A549 (cell line): ENCODE measurements around the gene SPECC1. TPM values are rescaled to one million over a fixed set of nuclear protein-coding genes. Genes with fewer than 3 reads are reported as not detected.
A peak's percentile ranks its signal among the peaks of the same experiment; 100 is the strongest.

Source experiments
- ATAC-seq, 2 experiments: fragments of 200-7000 bp in 1 of 2; fragments of >200 bp in 1 of 2; cut with Nextera tagmentation in 1 of 2; cut with Tn5 transposase in 1 of 2; 3 replicates each; pipeline versions ENCODE4 v1.8.0 to v1.9.1; 2018 to 2020; ENCODE audit warnings: mild to moderate bottlenecking in 1 of 2, moderate library complexity in 1 of 2
- CTCF ChIA-PET: fragments of 300-600 bp; sonication (Branson Sonifier 250); formaldehyde crosslinking; extraction: SDS; loops from one replicate; lab custom pipeline; 2021; ENCODE audit warnings: antibody characterized with exemption, inconsistent platforms; lab: Yijun Ruan, JAX
- POLR2A ChIA-PET: fragments of 350-600 bp; formaldehyde crosslinking; extraction: SDS; loops from one replicate; lab custom pipeline; 2021; ENCODE audit warnings: antibody characterized with exemption, inconsistent platforms; lab: Yijun Ruan, JAX
- DNase-seq, 2 experiments: peaks; one replicate each; pipeline versions ENCODE4 v3.0.0 to v3.0.0-alpha.2; 2011 to 2016; ENCODE audit warnings: low read depth in 1 of 2, low spot score in 1 of 2
- FAIRE-seq: peaks from 2 replicates; lab custom pipeline; 2011; peaks lifted over from hg19 to GRCh38; lab: Jason Lieb, UNC
- H3K27ac ChIP-seq, 2 experiments: fragments of >200 bp; sonication (Bioruptor Twin); formaldehyde crosslinking; 3 replicates each; pipeline ENCODE4 v1.5.1; 2016 to 2017
- H3K4me1 ChIP-seq: fragments of >200 bp; sonication (Bioruptor Twin); formaldehyde crosslinking; 3 replicates; pipeline ENCODE4 v1.6.1; 2016
- H3K4me2 ChIP-seq: fragments of >200 bp; sonication (Bioruptor Twin); formaldehyde crosslinking; 3 replicates; pipeline ENCODE4 v1.6.1; 2016
- H3K4me3 ChIP-seq: fragments of >200 bp; sonication (Bioruptor Twin); formaldehyde crosslinking; 3 replicates; pipeline ENCODE4 v1.5.1; 2016
- H3K9me3 ChIP-seq: fragments of >200 bp; sonication (Bioruptor Twin); formaldehyde crosslinking; 3 replicates; pipeline ENCODE4 v1.6.1; 2016
- ATOH8 ChIP-seq: fragments of 250-450 bp; sonication (Bioruptor Pico); IDR thresholded peaks from 2 replicates; pipeline ENCODE4 v1.5.0; 2020; ENCODE audit warnings: low read depth, mild to moderate bottlenecking, moderate library complexity
- BHLHE40 ChIP-seq: IDR thresholded peaks from 2 replicates; pipeline ENCODE4 v1.6.1; 2012; ENCODE audit warnings: low read depth, low read length, inconsistent platforms
- CBX2 ChIP-seq: fragments of 200-600 bp; sonication (generic); IDR thresholded peaks from 2 replicates; pipeline ENCODE4 v1.6.1; 2016; ENCODE audit warnings: low read depth, mild to moderate bottlenecking, borderline replicate concordance
- CEBPB ChIP-seq, 2 experiments: fragments of >200 bp in 1 of 2; sonication (Bioruptor Twin) in 1 of 2; formaldehyde crosslinking in 1 of 2; IDR thresholded peaks; 2 replicates each; pipeline ENCODE4 v1.6.1; 2012 to 2016
- CHD4 ChIP-seq: fragments of 200-600 bp; sonication (generic); IDR thresholded peaks from 2 replicates; pipeline ENCODE4 v1.6.1; 2016; ENCODE audit warnings: antibody characterized with exemption, mild to moderate bottlenecking, borderline replicate concordance
- E2F6 ChIP-seq: IDR thresholded peaks from 2 replicates; pipeline ENCODE4 v1.6.1; 2012; ENCODE audit warnings: low read depth, borderline replicate concordance
- EHMT2 ChIP-seq: fragments of 200-600 bp; sonication (generic); IDR thresholded peaks from 2 replicates; pipeline ENCODE4 v1.6.1; 2016; ENCODE audit warnings: antibody characterized with exemption, low read depth, mild to moderate bottlenecking, moderate library complexity
- ELK1 ChIP-seq: fragments of 150-350 bp; IDR thresholded peaks from 2 replicates; pipeline ENCODE4 v1.6.1; 2014; ENCODE audit warnings: low read depth, mild to moderate bottlenecking, low read length
- FOXS1 ChIP-seq: fragments of 250-450 bp; sonication (Bioruptor Pico); IDR thresholded peaks from 2 replicates; pipeline ENCODE4 v1.5.0; 2020; ENCODE audit warnings: mild to moderate bottlenecking, moderate library complexity
- HDAC2 ChIP-seq: fragments of 200-600 bp; sonication (generic); IDR thresholded peaks from 2 replicates; pipeline ENCODE4 v1.6.1; 2016
- HOXA7 ChIP-seq: fragments of 250-450 bp; sonication (Bioruptor Pico); IDR thresholded peaks from 2 replicates; pipeline ENCODE4 v1.5.0; 2020; ENCODE audit warnings: mild to moderate bottlenecking, moderate library complexity
- JUN ChIP-seq, 2 experiments: fragments of >200 bp; sonication (Bioruptor Twin); formaldehyde crosslinking; IDR thresholded peaks; 2 replicates in 1 of 2; 3 replicates in 1 of 2; pipeline ENCODE4 v1.6.1; 2016 to 2017
- MAX ChIP-seq: IDR thresholded peaks from 2 replicates; pipeline ENCODE4 v1.6.1; 2012
- MYC ChIP-seq: IDR thresholded peaks from 2 replicates; pipeline ENCODE4 v1.6.1; 2012; ENCODE audit warnings: mild to moderate bottlenecking, inconsistent platforms, low read length, improper control_type of control experiment, borderline replicate concordance
- NPAS2 ChIP-seq: fragments of 250-450 bp; sonication (Bioruptor Pico); IDR thresholded peaks from 2 replicates; pipeline ENCODE4 v1.8.0; 2022; ENCODE audit warnings: mild to moderate bottlenecking, moderate library complexity, borderline replicate concordance
- PHF8 ChIP-seq: fragments of 200-600 bp; sonication (generic); IDR thresholded peaks from 2 replicates; pipeline ENCODE4 v1.6.1; 2016; ENCODE audit warnings: low read depth, mild to moderate bottlenecking, antibody characterized with exemption, moderate library complexity, borderline replicate concordance
- RAD21 ChIP-seq, 2 experiments: fragments of >200 bp in 1 of 2; sonication (Bioruptor Twin) in 1 of 2; formaldehyde crosslinking in 1 of 2; IDR thresholded peaks in 1 of 2; conservative IDR thresholded peaks in 1 of 2; 2 replicates in 1 of 2; 3 replicates in 1 of 2; pipeline ENCODE4 v1.6.1; 2012 to 2018; ENCODE audit warnings: inconsistent platforms in 1 of 2
- REST ChIP-seq: fragments of 200-600 bp; sonication (generic); IDR thresholded peaks from 2 replicates; pipeline ENCODE4 v1.6.1; 2016; ENCODE audit warnings: antibody characterized with exemption, mild to moderate bottlenecking, moderate library complexity
- RFX5 ChIP-seq: fragments of 450-650 bp; IDR thresholded peaks from 2 replicates; pipeline ENCODE4 v1.7.1; 2014; ENCODE audit warnings: antibody characterized with exemption, mild to moderate bottlenecking, moderate library complexity
- TFCP2L1 ChIP-seq: fragments of 250-450 bp; sonication (Bioruptor Pico); IDR thresholded peaks from 2 replicates; pipeline ENCODE4 v1.5.0; 2021; ENCODE audit warnings: mild to moderate bottlenecking
- TP53 ChIP-seq: fragments of 250-450 bp; sonication (Bioruptor Pico); IDR thresholded peaks from 2 replicates; pipeline ENCODE4 v1.5.0; 2021; ENCODE audit warnings: mild to moderate bottlenecking, moderate library complexity
- ZC3H11A ChIP-seq: fragments of 450-650 bp; IDR thresholded peaks from 2 replicates; pipeline ENCODE4 v1.6.1; 2014; ENCODE audit warnings: antibody characterized with exemption, mild to moderate bottlenecking
- WGBS: methylation state at CpG from one replicate; pipeline ENCODE4 v1.1.6; 2017; ENCODE audit errors: missing lambda C conversion rate; 5-methylcytosine and 5-hydroxymethylcytosine counted together
- polyA plus RNA-seq, 4 experiments: library from polyadenylated mRNA; depleted of rRNA in 3 of 4; stranded (reverse); fragments of >200 nt; fragmentation: RNase III in 1 of 4; extraction: RNeasy Plus Mini Kit Qiagen cat#74134 plus additional on column Dnase treatment in 1 of 4; gene quantifications; 2 replicates in 3 of 4; 3 replicates in 1 of 4; pipeline ENCODE4 v1.2.3, GENCODE V29; 2011 to 2017

Gene SPECC1
- polyA plus RNA-seq, 2 of the 4 experiments (the other 2 are of a cell fraction) = 45.1 to 66.2 TPM

- TF ChIP-seq REST (no peak), E2F6 (no peak), RAD21 (conservative IDR thresholded peaks at IDR 0.05 in 1 of 2, IDR thresholded peaks at IDR 0.05 in 1 of 2) (peak; percentile 98), CHD4 (no peak)
Measured at GRCh38 chr17:19992803-19993713, 16.1 kb upstream of the SPECC1 start (continued).

- no peak for DNase-seq
- 68% methylated on average over 1 of the region's 1 CpG for WGBS
- POLR2A ChIA-PET = interaction anchor here (1.0 kb wide), 1 partner anchor 19 kb away, joined by 3 read pairs; the partner anchor contains the start of gene AKAP10
Measured at GRCh38 chr17:19996086-19996485, 13.1 kb upstream of the SPECC1 start.

GRCh38 chr17:19996502-19996901, 12.7 kb upstream of the SPECC1 start:
- WGBS = 81% methylated on average over 5 of the region's 5 CpGs
- ChIA-PET CTCF (interaction anchor here (0.9 to 10.8 kb wide), 8 partner anchors 12 to 230 kb away, joined by 3 to 240 read pairs (median 10); partner anchors contain the start of gene SPECC1), POLR2A (interaction anchor here (1.0 kb wide), 1 partner anchor 19 kb away, joined by 3 read pairs; the partner anchor contains the start of gene AKAP10)
- FAIRE-seq (no peak), ATAC-seq (no peak), DNase-seq (no peak)
- H3K9me3 ChIP-seq = no peaks in the 10 kb centered on the region
- peaks cover 11% of the 10 kb centered on the region for H3K4me1 ChIP-seq
- H3K27ac ChIP-seq = no peak overlapping the region
- H3K4me2 ChIP-seq = no peak overlapping the region
- no peak overlapping the region for H3K4me3 ChIP-seq
- TF ChIP-seq E2F6 (no peak), FOXS1 (CRISPR knock-in tag) (no peak), MAX (no peak), CBX2 (no peak), ATOH8 (CRISPR knock-in tag) (no peak), ZC3H11A (no peak), CEBPB (IDR thresholded peaks at IDR 0.05) (no peak), HDAC2 (no peak), NPAS2 (CRISPR knock-in tag) (no peak), RFX5 (no peak), TP53 (CRISPR knock-in tag) (no peak), HOXA7 (CRISPR knock-in tag) (no peak)
- TF ChIP-seq, all 56 proteins: peak for 0

More at GRCh38 chr17:19996086-19996485, 13.1 kb upstream of the SPECC1 start:
- no peak overlapping the region for H3K4me3 ChIP-seq
- H3K4me1 ChIP-seq = peaks cover 11% of the 10 kb centered on the region
- no peak for TF ChIP-seq PHF8
- no peak for TF ChIP-seq EHMT2
- no peak for TF ChIP-seq E2F6
- TF ChIP-seq TFCP2L1 (CRISPR knock-in tag) = no peak
- no peak for TF ChIP-seq MYC
- TF ChIP-seq BHLHE40 = no peak
- no peak for TF ChIP-seq ELK1
- no peak for TF ChIP-seq JUN (IDR thresholded peaks at IDR 0.05)
- TF ChIP-seq, all 56 proteins: peak for 0
- no peak overlapping the region for H3K4me2 ChIP-seq
- FAIRE-seq (no peak), ATAC-seq (no peak)
- CTCF ChIA-PET = interaction anchor here (0.9 to 10.8 kb wide), 8 partner anchors 12 to 231 kb away, joined by 3 to 240 read pairs (median 10); partner anchors contain the start of gene SPECC1
- no peaks in the 10 kb centered on the region for H3K9me3 ChIP-seq
- no peak overlapping the region for H3K27ac ChIP-seq
